Chondrocyte (in vitro differentiated cells): ENCODE measurements around the gene ENPP6. TPM values are rescaled to one million over a fixed set of nuclear protein-coding genes. Genes with fewer than 3 reads are reported as not detected.

Experiments
- DNase-seq: peaks from one replicate; pipeline ENCODE4 v3.0.0; 2021; ENCODE audit warnings: mixed read lengths, low spot score
- H3K27ac Mint-ChIP-seq: one replicate; pipeline ENCODE4 v1.8.0; 2021; ENCODE audit warnings: mild to moderate bottlenecking, moderate library complexity, mixed read lengths; ENCODE audit not compliant: unreplicated experiment
- H3K27me3 Mint-ChIP-seq: 2 replicates; pipeline ENCODE4 v1.8.0; 2021; ENCODE audit warnings: low read depth, mixed read lengths
- H3K36me3 Mint-ChIP-seq: 2 replicates; pipeline ENCODE4 v1.8.0; 2021; ENCODE audit warnings: low read depth, mixed read lengths
- H3K4me1 Mint-ChIP-seq: 2 replicates; pipeline ENCODE4 v1.8.0; 2021; ENCODE audit warnings: low read depth, mild to moderate bottlenecking, mixed read lengths
- H3K4me3 Mint-ChIP-seq: one replicate; pipeline ENCODE4 v1.8.0; 2021; ENCODE audit warnings: mild to moderate bottlenecking, moderate library complexity, mixed read lengths; ENCODE audit not compliant: unreplicated experiment
- H3K9me3 Mint-ChIP-seq: 2 replicates; pipeline ENCODE4 v1.8.0; 2021; ENCODE audit warnings: low read depth, mixed read lengths
- total RNA-seq: library from RNA; stranded (reverse); gene quantifications from 3 replicates; pipeline ENCODE4 v1.2.1, GENCODE V29; 2021
- TF ChIP-seq, protein P1 (sequence below): fragments of 200-600 bp; sonication (generic); IDR thresholded peaks from 2 replicates; pipeline ENCODE4 v1.5.0; 2021; ENCODE audit warnings: antibody characterized with exemption, mild to moderate bottlenecking, moderate library complexity

The ENPP6 gene
- total RNA-seq, 1 donor from 2014 or later = not detected

GRCh38 chr4:184112006-184112550 is 105.6 kb downstream of the ENPP6 start:
- Mint-ChIP-seq H3K36me3 (no peaks in the 10 kb centered on the region), H3K4me1 (no peaks in the 10 kb centered on the region), H3K27ac (no peak overlapping the region), H3K9me3 (peaks cover 5% of the 10 kb centered on the region), H3K4me3 (no peak overlapping the region), H3K27me3 (peaks cover 18% of the 10 kb centered on the region)
- DNase-seq = no peak
- TF ChIP-seq, protein P1, sequence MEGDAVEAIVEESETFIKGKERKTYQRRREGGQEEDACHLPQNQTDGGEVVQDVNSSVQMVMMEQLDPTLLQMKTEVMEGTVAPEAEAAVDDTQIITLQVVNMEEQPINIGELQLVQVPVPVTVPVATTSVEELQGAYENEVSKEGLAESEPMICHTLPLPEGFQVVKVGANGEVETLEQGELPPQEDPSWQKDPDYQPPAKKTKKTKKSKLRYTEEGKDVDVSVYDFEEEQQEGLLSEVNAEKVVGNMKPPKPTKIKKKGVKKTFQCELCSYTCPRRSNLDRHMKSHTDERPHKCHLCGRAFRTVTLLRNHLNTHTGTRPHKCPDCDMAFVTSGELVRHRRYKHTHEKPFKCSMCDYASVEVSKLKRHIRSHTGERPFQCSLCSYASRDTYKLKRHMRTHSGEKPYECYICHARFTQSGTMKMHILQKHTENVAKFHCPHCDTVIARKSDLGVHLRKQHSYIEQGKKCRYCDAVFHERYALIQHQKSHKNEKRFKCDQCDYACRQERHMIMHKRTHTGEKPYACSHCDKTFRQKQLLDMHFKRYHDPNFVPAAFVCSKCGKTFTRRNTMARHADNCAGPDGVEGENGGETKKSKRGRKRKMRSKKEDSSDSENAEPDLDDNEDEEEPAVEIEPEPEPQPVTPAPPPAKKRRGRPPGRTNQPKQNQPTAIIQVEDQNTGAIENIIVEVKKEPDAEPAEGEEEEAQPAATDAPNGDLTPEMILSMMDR = no peak

GRCh38 chr4:184111233-184111832 is 106.3 kb downstream of the ENPP6 start:
- H3K4me1 Mint-ChIP-seq = no peaks in the 10 kb centered on the region
- no peak for DNase-seq
- TF ChIP-seq, protein P1 = no peak
- no peak overlapping the region for H3K4me3 Mint-ChIP-seq
- no peak overlapping the region for H3K27ac Mint-ChIP-seq
- H3K36me3 Mint-ChIP-seq = no peaks in the 10 kb centered on the region
- H3K27me3 Mint-ChIP-seq = peaks cover 18% of the 10 kb centered on the region
- H3K9me3 Mint-ChIP-seq = peaks cover 5% of the 10 kb centered on the region

- Mint-ChIP-seq H3K4me3 (no peak overlapping the region), H3K36me3 (no peaks in the 10 kb centered on the region), H3K27ac (no peak overlapping the region), H3K9me3 (peaks cover 5% of the 10 kb centered on the region), H3K27me3 (peaks cover 18% of the 10 kb centered on the region), H3K4me1 (no peaks in the 10 kb centered on the region)
- TF ChIP-seq, protein P1 = no peak
- no peak for DNase-seq
These were observed 107.0 kb downstream of the ENPP6 start for GRCh38 chr4:184110452-184111224.

- H3K4me1 Mint-ChIP-seq = peaks cover 6% of the 10 kb centered on the region
- TF ChIP-seq, protein P1 = no peak
These were observed 109.6 kb downstream of the ENPP6 start for GRCh38 chr4:184108006-184108501.

DNA sequence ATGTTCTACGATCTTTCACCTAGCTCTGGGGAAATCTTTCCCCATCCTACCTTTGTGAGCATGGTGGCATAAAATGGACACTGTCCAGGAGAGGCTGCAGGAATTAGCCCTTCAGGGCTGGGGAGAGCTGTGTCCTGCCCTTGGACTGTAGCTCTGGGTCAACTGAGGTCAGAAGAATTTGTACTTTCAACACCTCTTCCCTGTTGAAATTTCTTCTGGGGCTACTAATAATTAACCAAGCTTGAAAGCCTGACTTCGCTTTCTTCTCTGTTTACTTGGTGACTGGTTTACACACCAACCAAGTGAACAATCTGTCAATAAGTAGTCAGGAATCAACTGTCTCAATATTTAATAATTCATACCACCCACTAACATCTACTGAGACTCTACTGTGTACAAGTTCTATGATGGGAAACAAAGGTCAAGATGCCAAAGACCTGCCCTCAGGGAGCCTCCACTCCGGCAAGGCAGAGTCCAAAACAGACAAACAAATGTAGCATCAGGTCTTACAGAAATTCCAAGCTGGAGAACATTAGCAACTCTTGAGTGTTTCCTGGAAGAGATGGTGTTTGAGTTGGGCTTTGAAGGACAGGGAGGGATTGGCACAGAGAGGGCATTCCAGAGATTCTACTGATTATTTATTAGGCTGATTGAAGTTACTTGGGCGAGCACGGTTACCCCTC is 113.1 kb downstream of the ENPP6 start:
- Mint-ChIP-seq H3K27me3 (peaks cover 7% of the 10 kb centered on the region), H3K27ac (no peak overlapping the region), H3K4me3 (no peak overlapping the region), H3K9me3 (no peaks in the 10 kb centered on the region), H3K4me1 (peaks cover 6% of the 10 kb centered on the region), H3K36me3 (no peaks in the 10 kb centered on the region)
- no peak for DNase-seq
- TF ChIP-seq, protein P1 = no peak

More at GRCh38 chr4:184108006-184108501, 109.6 kb downstream of the ENPP6 start:
- Mint-ChIP-seq H3K27ac (no peak overlapping the region), H3K36me3 (no peaks in the 10 kb centered on the region), H3K4me3 (no peak overlapping the region), H3K9me3 (peaks cover 5% of the 10 kb centered on the region), H3K27me3 (peaks cover 10% of the 10 kb centered on the region)
- no peak for DNase-seq
